GM12891 (cell line): ENCODE data around the gene PPP1R11.

ENCODE experiments used
- DNase-seq: peaks from one replicate; pipeline ENCODE4 v3.0.0; 2011; ENCODE audit warnings: low spot score; ENCODE audit not compliant: insufficient read length
- FAIRE-seq: peaks from 2 replicates; lab custom pipeline; 2011; peaks lifted over from hg19 to GRCh38; lab: Jason Lieb, UNC
- PAX5 ChIP-seq: IDR thresholded peaks from 2 replicates; pipeline ENCODE4 v1.6.1; 2011; ENCODE audit warnings: low read length, moderate library complexity, mild to moderate bottlenecking; ENCODE audit not compliant: insufficient read depth, severe bottlenecking
- POLR2A ChIP-seq: IDR thresholded peaks from 2 replicates; pipeline ENCODE4 v1.6.1; 2011; ENCODE audit warnings: low read depth, low read length, control low read depth
- POLR2AphosphoS5 ChIP-seq: IDR thresholded peaks from 2 replicates; pipeline ENCODE4 v1.6.1; 2011; ENCODE audit warnings: low read depth, low read length, control low read depth
- POU2F2 ChIP-seq: IDR thresholded peaks from 2 replicates; pipeline ENCODE4 v1.6.1; 2011; ENCODE audit warnings: low read depth, mild to moderate bottlenecking, control low read depth, low read length, moderate library complexity
- SPI1 ChIP-seq: IDR thresholded peaks from 2 replicates; pipeline ENCODE4 v1.6.1; 2011; ENCODE audit warnings: low read depth, low read length, control low read depth
- TAF1 ChIP-seq: IDR thresholded peaks from 2 replicates; pipeline ENCODE4 v1.6.1; 2011; ENCODE audit warnings: low read depth, low read length, control low read depth

The PPP1R11 gene

DNA sequence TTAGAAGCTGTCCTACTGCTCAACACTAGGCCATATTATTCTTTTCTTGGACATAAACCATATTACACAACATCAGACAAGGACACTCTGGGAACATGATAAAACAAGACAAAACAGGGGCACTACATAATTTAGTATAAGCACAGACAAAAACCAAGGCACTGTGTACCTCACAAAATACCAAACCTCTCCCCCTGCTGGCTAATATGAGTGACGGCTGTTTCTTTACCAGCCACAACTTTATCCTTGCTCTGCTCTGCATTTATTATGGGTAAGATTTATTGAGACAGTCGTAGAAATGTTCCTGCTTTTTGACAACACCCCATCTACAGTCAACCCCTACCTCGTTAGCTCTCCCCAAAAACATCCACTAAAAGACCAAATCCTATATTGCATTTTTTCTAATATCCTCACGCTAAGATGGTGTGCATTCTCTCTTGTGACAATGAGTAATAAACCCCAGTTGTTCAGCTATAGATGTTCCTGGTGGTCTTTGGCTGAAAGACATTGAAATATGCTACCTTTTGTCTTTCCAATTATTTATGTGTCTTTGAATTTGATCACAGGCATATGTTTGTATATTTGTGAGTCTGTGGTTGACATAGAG, 29.7 kb upstream of the PPP1R11 start:
- FAIRE-seq, result peak; percentile 68
- TF ChIP-seq TAF1, result no peak
- TF ChIP-seq PAX5, result no peak
- no peak for TF ChIP-seq POLR2A
- no peak for TF ChIP-seq SPI1
- TF ChIP-seq POU2F2, result no peak
- DNase-seq, result peak; percentile 10

DNA sequence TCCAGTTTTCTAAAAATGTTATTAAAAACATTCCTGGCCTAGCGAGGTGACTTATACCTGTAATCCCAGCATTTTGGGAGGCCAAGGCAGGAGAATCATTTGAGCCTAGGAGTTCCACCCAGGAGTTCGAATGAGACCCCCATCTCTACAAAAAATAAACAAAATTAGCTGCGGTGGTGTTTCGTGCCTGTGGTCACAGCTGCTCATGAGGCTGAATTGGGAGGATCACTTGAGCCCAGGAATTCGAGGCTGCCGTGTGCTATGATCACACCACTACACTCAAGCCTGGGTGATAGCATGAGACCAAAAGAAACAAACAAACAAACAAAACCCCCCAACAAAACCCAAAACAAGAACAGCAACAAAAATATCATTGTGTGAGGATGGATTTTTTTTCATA, 25.8 kb upstream of the PPP1R11 start:
- no peak for TF ChIP-seq POU2F2
- no peak for TF ChIP-seq POLR2AphosphoS5
- TF ChIP-seq PAX5, result no peak
- TF ChIP-seq SPI1, result no peak
- TF ChIP-seq TAF1, result no peak
- no peak for TF ChIP-seq POLR2A
- FAIRE-seq, result no peak
- no peak for DNase-seq

DNA sequence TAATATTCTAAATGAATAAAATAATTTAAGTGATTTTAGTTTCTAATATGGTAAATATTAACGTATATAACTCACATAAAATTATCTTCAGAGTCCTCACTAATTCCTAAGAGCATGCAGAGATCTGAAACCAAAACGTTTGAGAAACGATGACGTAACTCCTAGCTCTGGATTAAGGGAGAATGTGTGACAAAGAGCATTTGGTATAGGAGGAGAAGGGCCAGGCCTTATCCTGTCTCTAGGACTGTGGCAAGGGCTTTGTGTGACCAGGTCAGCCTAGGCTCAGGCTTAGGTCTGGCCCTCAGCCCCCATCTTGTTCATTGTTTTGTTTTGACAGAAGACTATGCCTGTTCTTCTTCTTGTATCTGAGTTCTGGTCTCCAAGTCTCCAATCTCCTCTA, 25.2 kb upstream of the PPP1R11 start:
- FAIRE-seq, result no peak
- no peak for DNase-seq
- TF ChIP-seq POLR2AphosphoS5, result no peak

GRCh38 chr6:30042476-30042875, 24.5 kb upstream of the PPP1R11 start:
- FAIRE-seq (peak; percentile 52), DNase-seq (no peak)
- TF ChIP-seq TAF1 (no peak), SPI1 (no peak), POLR2AphosphoS5 (no peak), POLR2A (no peak), PAX5 (no peak), POU2F2 (no peak)

GRCh38 chr6:30042914-30043313, 24.1 kb upstream of the PPP1R11 start:
- TF ChIP-seq POU2F2 (no peak), TAF1 (no peak), PAX5 (no peak), POLR2AphosphoS5 (no peak), POLR2A (no peak), SPI1 (no peak)
- FAIRE-seq (no peak), DNase-seq (no peak)

DNA sequence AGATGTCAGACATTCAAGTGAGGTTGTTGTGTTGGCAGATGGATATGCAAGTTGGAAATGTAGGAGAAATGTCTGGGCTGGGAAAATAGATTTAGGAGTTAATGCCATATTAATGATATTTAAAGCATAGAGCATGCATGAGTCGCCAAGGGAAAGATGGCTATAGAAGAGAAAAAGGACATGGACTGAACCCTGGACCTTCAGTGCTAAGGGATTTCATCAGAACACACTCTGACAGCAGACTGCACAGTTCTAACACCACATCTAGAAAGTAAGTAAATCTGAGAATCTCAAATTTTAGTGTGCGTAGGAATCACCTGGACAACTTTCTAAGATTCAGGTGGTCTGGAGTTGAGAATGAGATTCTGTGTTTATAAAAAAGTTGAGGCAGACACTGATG, 23.3 kb upstream of the PPP1R11 start:
- no peak for DNase-seq
- no peak for FAIRE-seq
- no peak for TF ChIP-seq POLR2AphosphoS5
- no peak for TF ChIP-seq PAX5
- TF ChIP-seq SPI1, result no peak
- no peak for TF ChIP-seq POU2F2
- TF ChIP-seq TAF1, result no peak
- no peak for TF ChIP-seq POLR2A

DNA sequence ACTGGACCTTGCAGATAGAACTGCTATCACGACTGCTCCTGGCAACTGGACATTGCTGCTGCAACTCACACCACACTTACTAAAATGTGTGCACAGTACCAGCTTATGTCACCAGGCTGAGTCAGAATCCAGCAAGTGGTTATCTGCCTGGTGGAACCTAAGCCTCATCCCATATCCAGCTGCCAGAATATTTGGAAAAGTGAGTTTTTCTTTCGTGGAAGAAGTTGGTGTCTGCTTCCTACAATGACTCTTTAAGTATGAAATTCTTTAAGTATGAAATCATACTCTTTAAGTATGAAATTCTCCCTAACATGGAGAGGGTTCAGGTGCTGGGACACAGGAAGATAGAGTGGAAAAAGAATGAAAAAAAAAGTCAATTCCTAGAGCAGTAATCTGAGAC, 22.4 kb upstream of the PPP1R11 start:
- FAIRE-seq (no peak), DNase-seq (no peak)

GRCh38 chr6:30047220-30047619, 19.8 kb upstream of the PPP1R11 start:
- TF ChIP-seq POLR2AphosphoS5 (no peak), SPI1 (no peak), PAX5 (no peak), TAF1 (no peak), POLR2A (no peak), POU2F2 (no peak)
- DNase-seq (no peak), FAIRE-seq (no peak)

More for the DNA sequence above, 22.4 kb upstream of the PPP1R11 start:
- TF ChIP-seq PAX5 (no peak), TAF1 (no peak), SPI1 (no peak), POU2F2 (no peak), POLR2A (no peak), POLR2AphosphoS5 (no peak)

DNA sequence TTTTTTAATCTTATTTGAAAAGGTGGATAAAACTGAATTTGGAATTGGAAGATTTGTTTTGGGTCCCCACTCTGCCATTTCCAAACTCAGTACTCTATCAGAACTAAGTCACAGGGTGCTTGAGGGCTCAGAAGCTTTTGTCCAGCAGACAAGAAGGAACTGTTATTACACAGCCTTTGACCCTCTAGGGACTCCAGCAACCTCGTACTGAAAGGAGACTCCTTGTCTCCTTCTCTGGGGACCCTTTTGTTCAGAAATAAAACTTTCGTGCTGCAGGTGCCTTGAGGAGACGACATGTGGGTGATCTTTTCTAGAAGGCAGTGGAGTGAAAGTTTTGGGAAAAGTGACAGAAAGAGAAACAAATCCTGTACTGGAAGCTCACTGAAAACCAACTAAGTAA, 13.3 kb upstream of the PPP1R11 start:
- FAIRE-seq, result no peak
- no peak for DNase-seq
- TF ChIP-seq POLR2A (no peak), PAX5 (no peak), SPI1 (no peak), TAF1 (no peak), POLR2AphosphoS5 (no peak), POU2F2 (no peak)

- TF ChIP-seq POLR2A (no peak), POU2F2 (no peak), TAF1 (no peak)
- DNase-seq (no peak), FAIRE-seq (no peak)
Observed at GRCh38 chr6:30055513-30055912, 11.5 kb upstream of the PPP1R11 start.
